Adrenal gland (tissue), 12 donors: ENCODE measurements around the gene ATP2B3. TPM values are rescaled to one million over a fixed set of nuclear protein-coding genes. Genes with fewer than 3 reads are reported as not detected.

Source experiments
- DNase-seq, 7 donors: peaks; one replicate each; pipeline ENCODE4 v3.0.0-alpha.2; 2019 to 2020
- H3K27ac ChIP-seq, 5 donors: fragments of 200-600 bp; sonication (generic) in 4 of 5; 1 replicate in 3 of 5; 2 replicates in 2 of 5; pipeline versions ENCODE4 v1.5.1 to v1.8.0; 2016 to 2020; ENCODE audit warnings: mild to moderate bottlenecking in 1 of 5
- H3K27me3 ChIP-seq: fragments of 200-600 bp; 2 replicates; pipeline ENCODE4 v1.8.0; 2021
- H3K36me3 ChIP-seq, 2 donors: fragments of 200-600 bp; replicated peaks in 1 of 2; 1 replicate in 1 of 2; 2 replicates in 1 of 2; pipeline versions ENCODE4 v1.5.1 to v1.8.0; 2018 to 2022
- H3K4me1 ChIP-seq, 2 donors: fragments of 200-600 bp; replicated peaks in 1 of 2; 1 replicate in 1 of 2; 2 replicates in 1 of 2; pipeline versions ENCODE4 v1.5.1 to v1.8.0; 2018 to 2021
- H3K4me3 ChIP-seq, 4 donors: fragments of 200-600 bp; sonication (generic) in 3 of 4; one replicate each; pipeline ENCODE4 v1.5.1; 2016 to 2018
- H3K9me3 ChIP-seq, 3 donors: fragments of 200-600 bp; sonication (generic) in 1 of 3; replicated peaks in 1 of 3; 1 replicate in 2 of 3; 2 replicates in 1 of 3; pipeline versions ENCODE4 v1.5.1 to v1.8.0; 2016 to 2021
- CTCF ChIP-seq, 6 experiments: fragments of 450-650 bp in 4 of 6; fragments of 200-600 bp in 2 of 6; sonication (generic) in 1 of 6; IDR thresholded peaks; 1 replicate in 5 of 6; 2 replicates in 1 of 6; pipeline versions ENCODE4 v1.5.1 to v1.8.0; 2016 to 2021; ENCODE audit warnings: antibody characterized with exemption in 6 of 6, mild to moderate bottlenecking in 2 of 6, moderate library complexity in 1 of 6
- POLR2A ChIP-seq, 2 donors: fragments of 450-650 bp; IDR thresholded peaks; one replicate each; pipeline ENCODE4 v1.6.1; 2017; ENCODE audit warnings: antibody characterized with exemption in 2 of 2, mild to moderate bottlenecking in 2 of 2, moderate library complexity in 1 of 2
- WGBS, 4 donors: extraction: QIAGEN DNeasy Blood & Tissue Kit in 2 of 4; methylation state at CpG; one replicate each; pipeline versions ENCODE4 v1.1.5 to v1.1.7; 2013 to 2017; 5-methylcytosine and 5-hydroxymethylcytosine counted together
- intact Hi-C, 2 donors: fragments of 100-400 bp; cut with DNase I; formaldehyde crosslinking; loops; one replicate each; pipeline versions ENCODE4 v1.14.1 to v1.15.0; 2022 to 2023
- polyA plus RNA-seq, 3 donors: library from polyadenylated mRNA; stranded (reverse); fragments of 200-250 nt in 2 of 3; fragments of 350-450 nt in 1 of 3; fragmentation: Illumina TruSeq in 1 of 3; extraction: RNeasy Lipid Tissue Mini Kit (QIAGEN cat#74804) in 1 of 3; gene quantifications; one replicate each; pipeline ENCODE4 v1.2.3, GENCODE V29; 2013 to 2014
- total RNA-seq, 9 donors: library from RNA; depleted of rRNA in 4 of 9; stranded (reverse); fragments of >200 nt in 4 of 9; fragments of 120-200 nt in 1 of 9; fragmentation: NEBNext Ultra II Directional in 1 of 9; extraction: Animal tissue kit (Norgen Biotek cat#: 25700) in 1 of 9; gene quantifications; one replicate each; pipeline versions ENCODE4 v1.1.0 to v1.2.4, GENCODE V29; 2013 to 2023
- donor health status: healthy with polysubstance abuse.
- donor health status: Bipolar disorder and iron deficiency.
- donor health status: DM: yes; HTN: yes; CAD: no.
- donor health status: DM: no; HTN: no; CAD: no.
- donor health status: DM: no; HTN: no; CAD: no.
- donor health status: DM: yes; HTN: yes; CAD: no.

ATP2B3 gene
- total and polyA plus RNA-seq, 12 donors, result 1.1 to 46.4 (median 15.4) TPM

GRCh38 chrX:153482376-153483015, 34.9 kb upstream of the ATP2B3 start:
- intact Hi-C loops, result no loop called here
- H3K4me1 ChIP-seq, result no peaks in the 10 kb centered on the region
- no peaks in the 10 kb centered on the region for H3K36me3 ChIP-seq
- H3K4me3 ChIP-seq, result no peak overlapping the region
- no peaks in the 10 kb centered on the region for H3K9me3 ChIP-seq
- no peaks in the 10 kb centered on the region for H3K27me3 ChIP-seq
- H3K27ac ChIP-seq, result no peak overlapping the region
- 86 to 93% (median 90%) methylated on average over 3 to 23 of the region's 23 CpGs for WGBS, 4 donors
- TF ChIP-seq POLR2A (IDR thresholded peaks at IDR 0.05) (no peak), CTCF (IDR thresholded peaks at IDR 0.05) (no peak)
- no peak for DNase-seq

DNA sequence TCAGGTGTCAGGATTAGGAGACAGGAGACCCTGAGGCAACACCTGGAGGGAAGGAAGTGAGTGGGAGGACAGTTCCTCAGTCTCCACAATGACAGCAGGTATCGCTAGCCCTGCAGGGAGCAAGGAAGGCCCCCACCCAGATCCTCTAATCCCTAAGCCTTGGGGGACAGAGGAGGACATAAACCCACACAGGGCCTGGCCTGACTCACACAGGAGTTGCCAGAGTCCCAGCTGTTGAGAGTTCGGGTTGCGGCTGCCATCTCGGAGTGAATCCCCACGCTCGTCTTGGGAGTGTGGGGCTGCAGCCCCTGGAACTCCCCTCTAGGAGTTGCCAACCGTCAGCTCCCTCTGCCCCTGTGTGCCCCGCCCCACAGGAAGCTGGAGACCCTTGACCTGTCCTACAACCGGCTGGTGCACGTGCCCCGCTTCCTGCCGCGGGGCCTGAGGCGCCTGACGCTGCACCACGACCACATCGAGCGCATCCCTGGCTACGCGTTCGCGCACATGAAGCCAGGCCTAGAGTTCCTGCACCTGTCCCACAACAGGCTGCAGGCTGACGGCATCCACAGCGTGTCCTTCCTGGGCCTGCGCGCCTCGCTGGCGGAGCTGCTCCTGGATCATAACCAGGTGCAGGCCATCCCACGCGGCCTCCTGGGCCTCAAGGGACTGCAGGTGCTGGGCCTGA, 31.9 kb upstream of the ATP2B3 start:
- no peaks in the 10 kb centered on the region for H3K27me3 ChIP-seq
- no peaks in the 10 kb centered on the region for H3K4me1 ChIP-seq
- H3K4me3 ChIP-seq, result no peak overlapping the region
- no peak for DNase-seq
- H3K36me3 ChIP-seq, result no peaks in the 10 kb centered on the region
- H3K27ac ChIP-seq, result no peak overlapping the region
- no peaks in the 10 kb centered on the region for H3K9me3 ChIP-seq
- intact Hi-C loops, result no loop called here
- 83 to 88% (median 86%) methylated on average over 15 to 30 of the region's 30 CpGs; no CpG with 5 or more reads in 1 of the 4 donors for WGBS, 4 donors
- no peak for TF ChIP-seq CTCF (IDR thresholded peaks at IDR 0.05)
- no peak for TF ChIP-seq POLR2A (IDR thresholded peaks at IDR 0.05)

- Histone ChIP-seq H3K4me3 (no peak overlapping the region), H3K9me3 (no peaks in the 10 kb centered on the region), H3K27me3 (no peaks in the 10 kb centered on the region), H3K4me1 (no peaks in the 10 kb centered on the region), H3K27ac (no peak overlapping the region), H3K36me3 (no peaks in the 10 kb centered on the region)
- intact Hi-C loops, result no loop called here
- 70 to 100% (median 74%) methylated on average over 2 to 10 of the region's 10 CpGs for WGBS, 4 donors
- TF ChIP-seq CTCF (IDR thresholded peaks at IDR 0.05), result no peak
- no peak for TF ChIP-seq POLR2A (IDR thresholded peaks at IDR 0.05)
- DNase-seq, result peak in 1 of 7 donors; percentile 26
Observed at GRCh38 chrX:153486171-153486570, 31.3 kb upstream of the ATP2B3 start.

- Histone ChIP-seq H3K4me1 (no peaks in the 10 kb centered on the region), H3K36me3 (no peaks in the 10 kb centered on the region), H3K27ac (peak overlapping the region in 3 of 5 donors; percentile 12 to 88 (median 47)), H3K9me3 (no peaks in the 10 kb centered on the region), H3K4me3 (no peak overlapping the region), H3K27me3 (no peaks in the 10 kb centered on the region)
- WGBS, 4 donors, result 10 to 61% (median 38%) methylated on average over 2 to 11 of the region's 11 CpGs
- DNase-seq, result peak in 6 of 7 donors; percentile 31 to 61 (median 56)
- intact Hi-C loops, result no loop called here
- no peak for TF ChIP-seq POLR2A (IDR thresholded peaks at IDR 0.05)
- no peak for TF ChIP-seq CTCF (IDR thresholded peaks at IDR 0.05)
Observed at GRCh38 chrX:153487590-153488071, 29.8 kb upstream of the ATP2B3 start.
